ENCODE data around the gene OGA.

DNA sequence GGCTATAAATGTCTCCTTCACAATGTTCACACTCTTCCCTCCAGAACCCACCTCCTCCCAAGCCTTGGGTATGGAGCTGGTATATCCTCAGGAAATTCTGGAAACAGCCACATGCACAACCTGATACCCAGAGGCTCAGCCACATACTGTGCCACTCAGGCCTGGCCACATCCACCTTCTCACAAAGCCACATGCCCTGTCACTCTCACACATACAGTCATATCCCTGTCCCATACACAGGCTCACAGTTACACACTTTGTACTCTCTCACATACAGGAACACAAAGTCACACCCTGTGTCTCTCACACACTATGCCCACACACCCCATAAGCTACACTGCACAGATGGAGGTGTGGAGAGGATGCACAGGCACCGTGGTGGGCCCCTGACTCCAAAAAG is 15.2 kb upstream of the OGA start:
- TF ChIP-seq, protein P1, sequence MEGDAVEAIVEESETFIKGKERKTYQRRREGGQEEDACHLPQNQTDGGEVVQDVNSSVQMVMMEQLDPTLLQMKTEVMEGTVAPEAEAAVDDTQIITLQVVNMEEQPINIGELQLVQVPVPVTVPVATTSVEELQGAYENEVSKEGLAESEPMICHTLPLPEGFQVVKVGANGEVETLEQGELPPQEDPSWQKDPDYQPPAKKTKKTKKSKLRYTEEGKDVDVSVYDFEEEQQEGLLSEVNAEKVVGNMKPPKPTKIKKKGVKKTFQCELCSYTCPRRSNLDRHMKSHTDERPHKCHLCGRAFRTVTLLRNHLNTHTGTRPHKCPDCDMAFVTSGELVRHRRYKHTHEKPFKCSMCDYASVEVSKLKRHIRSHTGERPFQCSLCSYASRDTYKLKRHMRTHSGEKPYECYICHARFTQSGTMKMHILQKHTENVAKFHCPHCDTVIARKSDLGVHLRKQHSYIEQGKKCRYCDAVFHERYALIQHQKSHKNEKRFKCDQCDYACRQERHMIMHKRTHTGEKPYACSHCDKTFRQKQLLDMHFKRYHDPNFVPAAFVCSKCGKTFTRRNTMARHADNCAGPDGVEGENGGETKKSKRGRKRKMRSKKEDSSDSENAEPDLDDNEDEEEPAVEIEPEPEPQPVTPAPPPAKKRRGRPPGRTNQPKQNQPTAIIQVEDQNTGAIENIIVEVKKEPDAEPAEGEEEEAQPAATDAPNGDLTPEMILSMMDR (IDR thresholded peaks at IDR 0.05), result no peak
- no peak for TF ChIP-seq POLR2A (IDR thresholded peaks at IDR 0.05)
